T47D (cell line): ENCODE measurements around the gene CHCHD5.
"Not testable (repeated sequence)": the region's sequence is repeated elsewhere in the genome, so short reads cannot be mapped to it uniquely, and the experiment has no call there.

ENCODE experiments used
- DNase-seq, 2 experiments: peaks; one replicate each; pipeline versions ENCODE4 v3.0.0 to v3.0.0-alpha.2; 2011 to 2012; ENCODE audit warnings: low read depth in 1 of 2, low spot score in 1 of 2
- JUND ChIP-seq: IDR thresholded peaks from 2 replicates; pipeline ENCODE4 v1.6.1; 2012; ENCODE audit warnings: low read depth
- in situ Hi-C: cut with HindIII; loops from 2 replicates; pipeline ENCODE4 v1.10.0; 2016; ENCODE audit warnings: low sequenced_read_pairs, low pct_unique_long_range_greater_than_20kb

The CHCHD5 gene

DNA sequence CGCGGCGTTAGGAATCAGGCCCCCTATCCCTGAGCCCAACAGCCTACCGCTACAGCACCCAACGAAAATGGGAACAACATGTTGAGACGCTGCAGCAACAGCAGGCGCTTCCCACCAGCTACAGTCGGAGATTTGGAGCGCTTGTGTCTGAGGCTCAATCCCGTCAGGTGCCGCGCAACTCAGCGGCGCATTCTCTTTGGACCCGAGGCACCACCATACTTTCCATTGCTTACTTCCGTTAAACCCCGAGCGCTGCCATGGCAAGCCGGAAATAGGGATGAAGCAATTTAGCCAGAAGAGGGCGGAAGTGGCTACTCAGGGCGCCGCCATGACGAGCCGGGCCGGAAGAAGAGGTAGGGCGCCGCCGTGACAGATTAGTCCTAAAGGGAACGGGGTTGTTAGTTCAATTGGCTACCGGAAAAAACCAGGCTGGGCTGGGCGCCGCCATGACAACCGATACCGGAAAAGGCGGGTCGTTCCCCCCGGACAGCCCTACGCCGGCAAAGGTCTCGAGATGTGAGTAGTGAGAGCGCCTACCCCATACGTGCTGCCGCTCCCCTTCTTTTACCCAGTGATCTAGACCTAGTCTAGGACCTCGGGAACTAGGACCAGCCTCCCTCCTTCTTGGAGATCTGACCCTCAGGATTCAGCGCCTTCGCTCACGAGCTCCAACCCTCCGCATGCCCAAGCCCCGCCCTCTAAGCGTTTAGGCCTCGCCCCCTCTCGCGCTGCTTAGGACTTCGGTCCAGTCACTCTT lies at the start of gene CHCHD5:
Gene CHCHD5 (plus strand): TSS at position 476 of the 757 bp plus-strand sequence. CDS start 39 bp downstream, at position 515.
- no peak for TF ChIP-seq JUND
- DNase-seq = peak; percentile 44 to 91
- in situ Hi-C loops = no loop called here

DNA sequence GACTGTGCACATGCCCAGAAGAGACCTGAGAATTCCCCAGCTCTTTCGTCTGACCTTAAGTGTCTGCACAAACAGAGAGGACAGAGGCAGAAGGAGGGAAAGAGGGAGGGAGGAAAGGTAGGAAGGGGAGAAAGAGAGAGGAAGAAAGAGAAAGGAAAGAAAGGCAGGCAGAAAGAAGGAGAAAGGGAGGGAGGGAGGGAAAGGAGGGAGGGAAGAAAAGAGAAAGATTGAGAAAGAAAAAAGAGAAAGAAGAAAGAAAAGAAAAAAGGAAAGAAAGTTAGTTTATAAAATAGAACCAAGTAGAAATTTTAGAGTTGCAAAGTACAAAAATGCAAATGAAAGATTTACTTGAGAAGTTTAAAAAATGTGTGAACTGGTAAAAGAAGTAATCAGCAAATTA lies 49.6 kb upstream of the CHCHD5 start:
- no peak for DNase-seq
- TF ChIP-seq JUND = no peak
- in situ Hi-C loops = no loop called here

- DNase-seq, in situ Hi-C loops: not testable (repeated sequence)
Observed at GRCh38 chr2:112536665-112537064, 47.7 kb upstream of the CHCHD5 start.

DNA sequence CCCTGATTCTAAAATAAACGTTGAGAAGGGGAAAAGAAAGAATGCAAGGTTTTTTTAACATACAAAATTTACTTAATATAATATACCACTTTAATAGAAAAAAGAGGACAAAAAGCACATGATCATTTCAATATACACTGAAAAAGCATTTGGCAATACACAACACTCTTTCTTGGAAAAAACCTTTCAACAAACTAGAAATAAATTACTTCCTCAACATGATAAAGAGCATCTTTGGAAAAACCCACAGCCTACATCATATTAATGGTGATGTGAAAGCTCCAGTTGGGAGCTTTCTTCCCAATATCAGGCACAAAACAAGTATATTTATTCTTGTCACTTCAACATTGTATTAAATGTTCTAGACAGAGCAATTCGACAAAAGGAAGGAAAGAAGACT lies 45.1 kb upstream of the CHCHD5 start:
- no peak for TF ChIP-seq JUND
- in situ Hi-C loops = no loop called here
- no peak for DNase-seq

GRCh38 chr2:112540906-112541305 lies 43.5 kb upstream of the CHCHD5 start:
- no peak for TF ChIP-seq JUND
- DNase-seq = no peak
- in situ Hi-C loops = no loop called here

DNA sequence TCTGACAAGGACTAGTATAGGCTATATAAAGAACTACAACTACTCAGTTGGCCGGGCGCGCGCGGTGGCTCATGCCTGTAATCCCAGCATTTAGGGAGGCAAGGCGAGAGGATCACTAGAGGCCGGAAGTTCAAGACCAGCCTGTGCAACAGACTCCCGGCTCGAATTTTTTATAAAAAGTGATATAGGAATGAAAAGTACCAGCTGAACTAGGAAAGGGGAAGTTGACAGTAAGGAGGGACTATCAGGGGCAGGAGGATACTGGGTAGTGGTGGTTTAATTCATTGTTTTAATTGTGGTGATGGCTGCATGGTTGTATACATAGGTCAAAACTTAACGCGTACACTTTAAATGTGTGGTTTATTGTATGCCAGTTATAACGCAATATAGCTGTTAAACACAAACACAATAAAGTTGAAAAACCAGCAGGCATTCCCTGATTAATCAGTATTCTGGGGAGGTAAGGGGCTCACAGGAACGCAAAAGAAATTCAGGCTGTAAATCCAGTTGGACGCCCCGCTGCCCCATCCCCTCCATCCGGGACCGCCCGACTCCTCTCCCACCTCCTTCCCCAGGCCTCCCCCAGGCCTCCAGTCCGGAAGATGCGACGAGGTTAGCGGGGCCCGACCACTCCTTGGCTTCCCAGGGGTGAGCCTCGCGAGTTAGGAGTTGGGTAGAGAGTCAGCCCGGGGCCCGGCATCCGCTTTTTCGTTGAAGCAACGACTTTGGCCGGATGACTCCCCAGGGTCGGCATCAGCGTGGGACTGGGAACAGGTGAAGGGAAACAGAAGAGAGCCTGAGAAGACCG lies 42.9 kb upstream of the CHCHD5 start:
- no peak for DNase-seq
- in situ Hi-C loops = no loop called here
- no peak for TF ChIP-seq JUND

- peak; percentile 69 to 89 for DNase-seq
- no peak for TF ChIP-seq JUND
- in situ Hi-C loops = no loop called here
Observed at GRCh38 chr2:112542123-112542983, 42.1 kb upstream of the CHCHD5 start, which contains the start of gene POLR1B. Gene POLR1B (plus strand): TSS chr2:112542465. CDS start chr2:112542495, 30 bp downstream.

DNA sequence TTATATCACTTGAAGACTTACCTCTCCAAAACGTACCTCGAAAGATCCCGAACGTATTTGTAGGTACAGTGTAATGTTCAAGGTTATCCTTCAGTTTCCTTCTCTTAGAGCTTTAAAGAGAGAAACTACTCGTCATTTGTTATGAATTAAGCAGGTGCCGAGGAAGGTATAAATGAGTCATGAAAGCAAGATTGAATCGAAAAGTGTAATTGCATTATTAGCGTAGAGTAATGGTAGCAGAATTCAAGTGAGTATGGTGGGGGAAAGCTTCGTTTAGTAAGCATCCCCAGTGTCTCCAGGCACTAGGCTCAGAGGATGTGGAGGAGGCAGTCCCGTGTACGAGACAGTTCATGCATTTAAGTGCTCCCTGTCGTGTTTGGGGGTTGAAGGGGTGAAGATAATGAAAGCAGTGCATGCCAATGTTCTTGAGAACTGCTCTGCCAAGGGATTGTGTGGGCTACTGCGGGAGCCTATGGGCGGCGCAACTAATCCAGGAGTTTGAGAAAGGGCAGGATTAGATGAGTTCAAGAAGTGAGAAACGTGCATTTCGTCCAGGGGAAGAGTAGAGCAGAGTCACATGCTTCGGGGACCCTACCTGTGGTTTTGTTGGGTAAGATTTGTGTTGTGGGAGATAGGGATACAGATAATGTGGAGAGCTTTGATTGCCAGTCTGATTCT lies 41.3 kb upstream of the CHCHD5 start:
- in situ Hi-C loops = no loop called here
- peak in 1 of 2 experiments; percentile 16 for DNase-seq
- TF ChIP-seq JUND = no peak

GRCh38 chr2:112547333-112547732 lies 37.1 kb upstream of the CHCHD5 start:
- no peak for TF ChIP-seq JUND
- DNase-seq = no peak
- in situ Hi-C loops = no loop called here

GRCh38 chr2:112548980-112549379 lies 35.4 kb upstream of the CHCHD5 start:
- TF ChIP-seq JUND = no peak
- in situ Hi-C loops = no loop called here
- no peak for DNase-seq

DNA sequence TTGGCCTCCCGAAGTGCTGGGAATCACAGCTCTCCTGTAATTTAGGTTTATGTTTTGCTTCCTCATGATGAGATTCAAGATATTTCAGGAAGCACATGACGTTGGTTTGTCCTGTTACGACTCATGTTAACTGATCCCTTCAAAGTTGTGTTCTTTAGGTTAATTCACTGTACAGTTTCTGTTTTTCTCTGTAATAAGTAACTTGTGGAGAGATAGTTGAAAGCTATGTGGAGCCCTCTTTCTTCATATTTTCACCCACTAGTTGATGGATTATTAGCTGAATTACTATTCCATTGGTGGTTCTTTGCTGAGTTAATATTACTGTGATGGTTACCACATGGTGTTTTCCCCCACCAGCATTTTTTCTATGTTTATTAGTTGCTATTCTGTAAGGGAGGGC lies 18.3 kb upstream of the CHCHD5 start:
- in situ Hi-C loops = no loop called here
- TF ChIP-seq JUND = no peak

GRCh38 chr2:112566508-112566907 lies 17.9 kb upstream of the CHCHD5 start:
- in situ Hi-C loops, DNase-seq: not testable (repeated sequence)

More for the DNA sequence above, 18.3 kb upstream of the CHCHD5 start:
- DNase-seq = no peak
